PC-3 (cell line): ENCODE measurements around the gene CCSER2. TPM values are rescaled to one million over a fixed set of nuclear protein-coding genes. Genes with fewer than 3 reads are reported as not detected.

Experiments used
- ATAC-seq: fragments of 200-7000 bp; cut with Tn5 transposase; 2 replicates; pipeline ENCODE4 v1.9.1; 2020; ENCODE audit warnings: mild to moderate bottlenecking, moderate library complexity
- BruUV-seq: library from RNA; stranded (reverse); fragments of 400-500 nt; replicated peaks from 2 replicates; lab custom pipeline; 2021; lab: Mats Ljungman, UMichigan
- CTCF ChIA-PET: fragments of 300-600 bp; sonication (Branson Sonifier 250); formaldehyde crosslinking; loops from one replicate; lab custom pipeline; 2022; ENCODE audit warnings: antibody characterized with exemption; lab: Charles Lee
- POLR2A ChIA-PET: fragments of 300-600 bp; sonication (Branson Sonifier 250); formaldehyde crosslinking; loops from one replicate; lab custom pipeline; 2022; ENCODE audit warnings: antibody characterized with exemption; ENCODE audit not compliant: unreplicated experiment; lab: Charles Lee
- DNase-seq: peaks from one replicate; pipeline ENCODE4 v3.0.0-alpha.2; 2015
- H2AFZ ChIP-seq: fragments of 300-600 bp; sonication (generic); 2 replicates; pipeline ENCODE4 v1.6.0; 2016; ENCODE audit warnings: antibody characterized with exemption, low read length
- H3F3A ChIP-seq: fragments of 300-600 bp; sonication (generic); one replicate; pipeline ENCODE4 v1.6.0; 2017; ENCODE audit warnings: antibody characterized with exemption, low read length, control low read depth, mild to moderate bottlenecking; ENCODE audit not compliant: unreplicated experiment
- H3K27ac ChIP-seq: fragments of 300-600 bp; sonication (generic); 2 replicates; pipeline ENCODE4 v1.5.1; 2016; ENCODE audit warnings: mild to moderate bottlenecking, low read length
- H3K27me3 ChIP-seq: fragments of 300-600 bp; sonication (generic); 2 replicates; pipeline ENCODE4 v1.6.1; 2016; ENCODE audit warnings: low read length, mixed read lengths
- H3K36me3 ChIP-seq: fragments of 300-600 bp; sonication (generic); 2 replicates; pipeline ENCODE4 v1.6.1; 2016; ENCODE audit warnings: low read depth, mixed run types, low read length, mixed read lengths
- H3K4me1 ChIP-seq: fragments of 300-600 bp; sonication (generic); 2 replicates; pipeline ENCODE4 v1.5.1; 2016; ENCODE audit warnings: low read length; ENCODE audit not compliant: insufficient read depth
- H3K4me2 ChIP-seq: fragments of 300-600 bp; sonication (generic); 2 replicates; pipeline ENCODE4 v1.6.0; 2016; ENCODE audit warnings: low read length
- H3K4me3 ChIP-seq: fragments of 300-600 bp; sonication (generic); 2 replicates; pipeline ENCODE4 v1.5.1; 2016; ENCODE audit warnings: mild to moderate bottlenecking, low read length, mixed read lengths
- H3K79me2 ChIP-seq: fragments of 300-600 bp; sonication (generic); 2 replicates; pipeline ENCODE4 v1.6.1; 2017; ENCODE audit warnings: low read length, mixed read lengths
- H3K9ac ChIP-seq: fragments of 300-600 bp; sonication (generic); 2 replicates; pipeline ENCODE4 v1.6.0; 2016; ENCODE audit warnings: mild to moderate bottlenecking, low read length
- H3K9me2 ChIP-seq: fragments of 300-600 bp; sonication (generic); replicated peaks from 2 replicates; pipeline ENCODE4 v1.6.1; 2016; ENCODE audit warnings: mixed run types, low read length, mixed read lengths
- H3K9me3 ChIP-seq: fragments of 300-600 bp; sonication (generic); 2 replicates; pipeline ENCODE4 v1.6.1; 2016; ENCODE audit warnings: low read length, mixed read lengths
- H4K20me1 ChIP-seq: fragments of 300-600 bp; sonication (generic); 2 replicates; pipeline ENCODE4 v1.6.1; 2016; ENCODE audit warnings: low read length, mixed read lengths
- CTCF ChIP-seq: fragments of 300-600 bp; sonication (generic); conservative IDR thresholded peaks from 2 replicates; pipeline ENCODE4 v1.5.1; 2017; ENCODE audit warnings: antibody characterized with exemption, low read depth, mild to moderate bottlenecking, low read length
- EZH2 ChIP-seq: fragments of 300-600 bp; sonication (generic); IDR thresholded peaks from one replicate; pipeline ENCODE4 v1.6.1; 2017; ENCODE audit warnings: antibody characterized with exemption, mild to moderate bottlenecking, low read length; ENCODE audit not compliant: unreplicated experiment
- EZH2phosphoT487 ChIP-seq: fragments of 300-600 bp; sonication (generic); IDR thresholded peaks from 2 replicates; pipeline ENCODE4 v1.6.1; 2018; ENCODE audit warnings: mild to moderate bottlenecking, antibody characterized with exemption, low read length, borderline replicate concordance
- intact Hi-C: fragments of 100-400 bp; cut with micrococcal nuclease; formaldehyde crosslinking; loops from 2 replicates; pipeline ENCODE4 v1.9.0; 2023
- total RNA-seq: library from RNA; depleted of rRNA; stranded (reverse); fragments of >200 nt; gene quantifications from 2 replicates; pipeline ENCODE4 v1.2.3, GENCODE V29; 2014

CCSER2 gene
- total RNA-seq, 1 experiment from 2014 or later = 10.2 TPM

GRCh38 chr10:84348447-84348846, 20.1 kb downstream of the CCSER2 start:
- no TSS peak for BruUV-seq
- no peak overlapping the region for H3K9ac ChIP-seq
- TF ChIP-seq CTCF (no peak), EZH2 (no peak), EZH2phosphoT487 (no peak)

GRCh38 chr10:84348860-84349259, 20.5 kb downstream of the CCSER2 start:
- ChIA-PET CTCF (no interaction called here), POLR2A (no interaction called here)
- ATAC-seq = peak; percentile 70
- H3K27ac ChIP-seq = no peak overlapping the region
- H3K27me3 ChIP-seq = no peaks in the 10 kb centered on the region
- H2AFZ ChIP-seq = no peak overlapping the region
- no peaks in the 10 kb centered on the region for H3K9me2 ChIP-seq
- no TSS peak for BruUV-seq
- H3K9me3 ChIP-seq = no peaks in the 10 kb centered on the region
- no peak overlapping the region for H3K4me2 ChIP-seq
- no peak for TF ChIP-seq EZH2
- TF ChIP-seq CTCF = no peak
- intact Hi-C loops = no loop called here
- H3K4me1 ChIP-seq = peaks cover 7% of the 10 kb centered on the region; the same call in 1 of the 2 replicates
- no peak overlapping the region for H3K9ac ChIP-seq
- peak; percentile 41 for DNase-seq
- no peaks in the 10 kb centered on the region for H3K36me3 ChIP-seq
- no peak overlapping the region for H3K4me3 ChIP-seq
- H3K79me2 ChIP-seq = peaks cover 25% of the 10 kb centered on the region
- no peaks in the 10 kb centered on the region for H4K20me1 ChIP-seq
- no peaks in the 10 kb centered on the region for H3F3A ChIP-seq

More at GRCh38 chr10:84348447-84348846, 20.1 kb downstream of the CCSER2 start:
- Histone ChIP-seq H3K9me3 (no peaks in the 10 kb centered on the region), H3K36me3 (no peaks in the 10 kb centered on the region), H3K79me2 (peaks cover 24% of the 10 kb centered on the region), H3K4me2 (no peak overlapping the region), H3F3A (no peaks in the 10 kb centered on the region), H3K27me3 (no peaks in the 10 kb centered on the region), H3K4me1 (peaks cover 7% of the 10 kb centered on the region; the same call in 1 of the 2 replicates), H3K27ac (no peak overlapping the region), H2AFZ (no peak overlapping the region), H4K20me1 (no peaks in the 10 kb centered on the region), H3K9me2 (no peaks in the 10 kb centered on the region), H3K4me3 (no peak overlapping the region)
- peak; percentile 32 for DNase-seq
- CTCF ChIA-PET = no interaction called here
- POLR2A ChIA-PET = no interaction called here
- intact Hi-C loops = no loop called here
- ATAC-seq = peak; percentile 61

- DNase-seq (peak; percentile 67), ATAC-seq (peak; percentile 58)
- no peak overlapping the region for H3K4me3 ChIP-seq
- H3K27me3 ChIP-seq = no peaks in the 10 kb centered on the region
- ChIA-PET CTCF (interaction anchor here (0.6 to 1.0 kb wide), 2 partner anchors 78 to 185 kb away, joined by 3 to 4 read pairs; no protein-coding TSS in a partner anchor), POLR2A (no interaction called here)
- H2AFZ ChIP-seq = no peak overlapping the region
- H3K36me3 ChIP-seq = no peaks in the 10 kb centered on the region
- no peak overlapping the region for H3K9ac ChIP-seq
- H3K79me2 ChIP-seq = peaks cover 12% of the 10 kb centered on the region; the same call in 1 of the 2 replicates
- no peak overlapping the region for H3K27ac ChIP-seq
- H3K9me2 ChIP-seq = no peaks in the 10 kb centered on the region
- intact Hi-C loops = no loop called here
- BruUV-seq = no TSS peak
- H3F3A ChIP-seq = no peaks in the 10 kb centered on the region
- no peaks in the 10 kb centered on the region for H3K9me3 ChIP-seq
- H3K4me2 ChIP-seq = no peak overlapping the region
- TF ChIP-seq EZH2phosphoT487 = no peak
- peak; percentile 75 for TF ChIP-seq CTCF
- peaks cover 7% of the 10 kb centered on the region; the same call in 1 of the 2 replicates for H3K4me1 ChIP-seq
- no peaks in the 10 kb centered on the region for H4K20me1 ChIP-seq
Measured at GRCh38 chr10:84352251-84352842, 24.0 kb downstream of the CCSER2 start.
